H7 (cell line): ENCODE data around the gene C10orf67. TPM values are rescaled to one million over a fixed set of nuclear protein-coding genes. Genes with fewer than 3 reads are reported as not detected.
"Not testable (repeated sequence)": the region's sequence is repeated elsewhere in the genome, so short reads cannot be mapped to it uniquely, and the experiment has no call there.

Experiments
- DNase-seq: peaks from one replicate; pipeline ENCODE4 v3.0.0; 2012
- H3K27me3 ChIP-seq: 2 replicates; pipeline ENCODE4 v1.6.0; 2011; ENCODE audit warnings: mild to moderate bottlenecking, low read length; ENCODE audit not compliant: control insufficient read depth, insufficient read depth
- H3K36me3 ChIP-seq: replicated peaks from 2 replicates; pipeline ENCODE4 v1.5.1; 2011; ENCODE audit warnings: low read length; ENCODE audit not compliant: control insufficient read depth, insufficient read depth
- H3K4me3 ChIP-seq: 2 replicates; pipeline ENCODE4 v1.5.1; 2011; ENCODE audit warnings: low read depth, mild to moderate bottlenecking, control low read depth, low read length, moderate library complexity; ENCODE audit not compliant: insufficient read depth
- total RNA-seq: library from RNA; depleted of rRNA; stranded (reverse); fragments of >200 nt; shearing (Covaris generic); gene quantifications from 2 replicates; pipeline ENCODE4 v1.2.3, GENCODE V29; 2014

C10orf67 gene
- total RNA-seq, 1 experiment from 2014 or later = not detected

GRCh38 chr10:23319835-23320234, 24.8 kb downstream of the C10orf67 start:
- no peaks in the 10 kb centered on the region for H3K27me3 ChIP-seq

GRCh38 chr10:23318359-23318758, 26.2 kb downstream of the C10orf67 start:
- H3K27me3 ChIP-seq = no peaks in the 10 kb centered on the region
- DNase-seq = no peak
- H3K4me3 ChIP-seq = no peak overlapping the region
- no peaks in the 10 kb centered on the region for H3K36me3 ChIP-seq

More at GRCh38 chr10:23319835-23320234, 24.8 kb downstream of the C10orf67 start:
- no peak overlapping the region for H3K4me3 ChIP-seq
- H3K36me3 ChIP-seq = no peaks in the 10 kb centered on the region
- no peak for DNase-seq

DNA sequence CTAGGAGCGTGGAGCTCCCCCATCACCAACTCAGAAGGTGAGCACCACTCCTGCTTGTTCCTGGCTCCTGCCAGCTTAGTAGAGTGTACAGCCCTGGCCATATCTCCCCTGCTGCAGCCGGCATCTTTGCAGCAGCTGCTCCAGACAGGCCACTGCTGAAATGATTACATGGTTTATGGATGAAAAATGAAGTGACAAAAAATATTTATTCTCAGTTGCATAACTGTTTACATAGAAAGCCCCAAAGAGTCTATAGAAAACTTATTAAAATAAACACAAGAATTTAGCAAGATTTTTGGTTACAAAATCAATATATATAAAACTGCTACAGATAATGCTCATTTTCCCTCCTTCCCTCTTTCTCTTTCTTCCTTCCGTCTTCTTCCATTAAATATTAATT, 27.2 kb downstream of the C10orf67 start:
- DNase-seq = no peak
- Histone ChIP-seq H3K4me3 (no peak overlapping the region), H3K36me3 (no peaks in the 10 kb centered on the region), H3K27me3 (no peaks in the 10 kb centered on the region)

GRCh38 chr10:23316406-23316805, 28.2 kb downstream of the C10orf67 start:
- no peak for DNase-seq
- no peaks in the 10 kb centered on the region for H3K36me3 ChIP-seq
- H3K4me3 ChIP-seq = no peak overlapping the region
- H3K27me3 ChIP-seq = no peaks in the 10 kb centered on the region

DNA sequence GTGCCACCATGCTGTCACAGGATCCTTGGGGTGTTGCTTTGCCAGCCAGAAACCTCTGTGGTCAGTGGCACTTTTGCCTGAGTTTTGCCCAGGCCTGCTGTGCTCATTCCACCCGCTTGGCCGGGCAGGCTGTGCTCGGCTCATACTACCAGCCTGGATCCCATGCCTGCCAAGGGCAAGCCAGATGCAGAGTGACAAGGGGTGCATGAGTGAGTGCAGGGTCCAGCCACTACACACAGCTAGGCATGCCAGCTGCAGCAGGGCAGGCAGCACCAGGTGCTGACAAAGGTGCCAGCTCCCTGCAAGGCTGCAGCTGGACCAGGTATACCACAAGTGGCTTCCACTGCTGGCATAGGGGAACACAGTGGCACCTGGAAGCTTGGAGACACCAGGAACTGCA, 28.6 kb downstream of the C10orf67 start:
- Histone ChIP-seq H3K4me3 (no peak overlapping the region), H3K36me3 (no peaks in the 10 kb centered on the region), H3K27me3 (no peaks in the 10 kb centered on the region)
- DNase-seq = no peak

GRCh38 chr10:23314835-23315239, 29.8 kb downstream of the C10orf67 start:
- Histone ChIP-seq H3K27me3 (no peaks in the 10 kb centered on the region), H3K4me3 (no peak overlapping the region), H3K36me3 (no peaks in the 10 kb centered on the region)
- peak; percentile 46 for DNase-seq

DNA sequence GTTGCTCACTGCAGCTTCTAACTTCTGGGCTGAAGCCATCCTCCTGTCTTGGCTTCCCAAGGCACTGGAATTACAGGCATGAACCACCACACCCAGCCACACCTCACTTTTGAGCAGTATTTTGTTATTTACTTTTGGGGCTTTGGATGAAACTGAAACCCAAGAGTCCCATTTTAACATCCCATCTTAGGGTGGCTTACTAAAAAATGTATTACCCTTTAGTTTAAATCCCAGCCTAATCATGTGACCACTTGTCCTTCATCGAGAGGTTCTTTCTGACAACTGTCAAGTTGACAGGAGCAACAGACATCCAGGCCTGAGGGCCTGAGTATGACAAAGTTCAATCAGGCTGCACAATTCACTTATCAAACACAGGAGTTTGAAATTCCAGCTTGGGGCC, 33.6 kb downstream of the C10orf67 start:
- H3K27me3 ChIP-seq = no peaks in the 10 kb centered on the region
- H3K36me3 ChIP-seq = no peaks in the 10 kb centered on the region
- H3K4me3 ChIP-seq = no peak overlapping the region
- no peak for DNase-seq

DNA sequence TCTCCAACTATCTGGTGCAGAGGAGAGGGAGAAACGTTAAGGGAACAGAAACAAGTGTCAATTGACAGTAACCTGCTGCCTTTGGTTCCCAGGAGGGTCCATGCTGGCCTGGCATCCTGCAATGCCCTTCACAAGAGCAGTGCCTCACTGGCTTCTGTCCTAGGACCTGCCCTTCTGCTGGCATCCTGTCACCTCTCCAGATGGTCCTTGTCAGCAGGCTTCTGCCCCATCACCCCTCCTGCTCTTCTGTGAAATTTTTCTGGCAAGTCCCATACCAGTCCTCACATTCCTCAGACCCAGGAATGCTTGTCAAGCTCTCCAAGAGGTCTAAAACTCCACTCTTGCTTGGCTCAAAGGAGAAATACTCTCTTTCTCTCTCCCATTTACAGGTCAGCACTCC, 34.2 kb downstream of the C10orf67 start:
- Histone ChIP-seq H3K27me3 (no peaks in the 10 kb centered on the region), H3K4me3 (no peak overlapping the region), H3K36me3 (no peaks in the 10 kb centered on the region)
- no peak for DNase-seq

DNA sequence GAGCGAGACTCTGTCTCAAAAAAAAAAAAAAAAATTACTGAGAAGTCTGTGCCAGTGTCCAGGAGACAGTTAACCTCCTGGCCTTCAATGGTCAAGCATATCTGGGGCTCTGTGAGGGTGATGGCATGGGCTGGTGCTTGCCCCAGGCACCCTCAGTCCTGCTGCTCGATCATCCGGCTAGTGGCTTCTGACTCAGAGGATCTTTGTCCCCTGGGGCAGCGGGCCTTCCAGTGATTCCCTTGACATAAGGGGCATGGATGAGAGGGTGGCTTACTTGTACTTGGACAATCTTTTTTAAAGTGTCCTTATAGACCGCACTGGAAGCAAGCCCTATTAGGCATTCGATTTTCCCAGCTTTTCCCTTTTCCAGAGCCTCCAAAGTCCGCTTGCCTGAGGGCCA, 44.6 kb downstream of the C10orf67 start:
- H3K36me3 ChIP-seq, H3K27me3 ChIP-seq, DNase-seq, H3K4me3 ChIP-seq: not testable (repeated sequence)

GRCh38 chr10:23294638-23295247, 49.9 kb downstream of the C10orf67 start:
- DNase-seq = no peak
- Histone ChIP-seq H3K36me3 (no peaks in the 10 kb centered on the region), H3K27me3 (no peaks in the 10 kb centered on the region), H3K4me3 (no peak overlapping the region)

DNA sequence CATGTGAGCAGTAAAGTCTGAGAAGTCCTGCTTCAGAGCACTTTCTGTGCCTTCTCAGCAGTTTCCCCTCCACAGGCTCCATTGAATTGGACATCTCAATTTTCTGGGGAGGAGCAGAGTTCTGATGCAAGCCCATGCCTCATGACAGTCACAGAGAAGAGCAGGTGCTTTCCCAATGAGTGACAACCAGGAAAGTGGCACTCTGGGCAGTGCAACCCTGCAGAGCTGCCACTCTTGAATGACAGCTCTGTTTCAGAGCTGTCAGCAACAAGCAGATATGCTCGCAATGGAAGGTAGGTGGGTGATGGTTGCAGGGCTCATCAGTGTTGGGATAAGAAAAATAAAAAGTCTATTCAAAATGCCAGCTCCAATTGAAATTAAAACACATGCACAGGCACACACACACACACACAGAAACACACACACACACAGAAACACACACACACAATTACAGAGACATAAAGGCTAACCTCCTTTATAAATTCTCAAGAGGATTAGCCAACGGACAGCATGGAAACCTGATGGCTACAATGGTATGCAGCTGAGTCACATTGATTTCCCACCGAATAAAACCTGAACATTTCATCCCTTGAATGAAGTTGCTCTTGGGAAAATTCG, 50.5 kb downstream of the C10orf67 start:
- H3K27me3 ChIP-seq = no peaks in the 10 kb centered on the region
- no peaks in the 10 kb centered on the region for H3K36me3 ChIP-seq
- no peak for DNase-seq
- H3K4me3 ChIP-seq = no peak overlapping the region

- no peaks in the 10 kb centered on the region for H3K36me3 ChIP-seq
- H3K4me3 ChIP-seq = no peak overlapping the region
- peak; percentile 74 for DNase-seq
- no peaks in the 10 kb centered on the region for H3K27me3 ChIP-seq
Measured at GRCh38 chr10:23293145-23293724, 51.4 kb downstream of the C10orf67 start.

DNA sequence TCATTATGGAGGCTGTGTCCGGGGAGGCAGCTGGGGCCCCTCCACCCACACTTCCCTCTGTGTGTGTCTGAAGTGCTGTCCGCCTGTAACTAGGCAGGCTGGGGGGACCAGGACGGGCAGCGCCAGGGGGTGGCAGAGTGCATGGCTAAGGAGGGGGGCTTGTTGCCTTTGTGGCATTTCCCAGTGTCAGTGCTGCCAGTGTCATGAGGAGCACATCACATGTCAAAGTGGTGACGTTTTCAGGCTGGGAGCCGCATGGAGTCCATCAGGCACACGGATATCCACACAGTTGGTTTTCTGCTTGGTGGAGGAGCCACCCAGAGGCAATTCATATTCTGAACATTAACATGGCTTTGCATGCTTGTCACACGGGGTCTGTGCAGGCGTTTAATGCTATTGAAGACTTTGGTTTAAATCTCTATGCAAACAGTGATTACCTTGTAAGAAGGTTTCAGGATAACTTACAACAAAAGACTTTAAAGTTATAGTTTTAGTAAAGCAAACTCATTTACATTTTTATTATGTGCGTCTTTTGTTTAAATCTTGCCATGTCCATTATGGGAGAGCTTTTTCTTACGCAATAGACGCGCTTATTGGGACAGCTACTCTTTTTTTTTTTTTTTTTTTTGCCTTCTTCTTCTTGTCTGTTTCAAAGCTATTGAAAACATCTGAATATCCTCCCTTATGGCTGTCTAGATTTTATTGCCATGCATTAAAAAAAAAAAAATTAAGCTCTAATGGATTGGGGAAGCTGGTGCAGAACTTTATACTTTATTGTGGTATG, 52.9 kb downstream of the C10orf67 start:
- DNase-seq = no peak
- H3K36me3 ChIP-seq = no peaks in the 10 kb centered on the region

GRCh38 chr10:23284674-23285335, 59.8 kb downstream of the C10orf67 start:
- no peak for DNase-seq
- no peaks in the 10 kb centered on the region for H3K36me3 ChIP-seq
- no peak overlapping the region for H3K4me3 ChIP-seq
- no peaks in the 10 kb centered on the region for H3K27me3 ChIP-seq

More for the DNA sequence above, 52.9 kb downstream of the C10orf67 start:
- H3K27me3 ChIP-seq = no peaks in the 10 kb centered on the region
- H3K4me3 ChIP-seq = no peak overlapping the region
